ENCODE data around the gene GALNT12. TPM values are rescaled to one million over a fixed set of nuclear protein-coding genes. Genes with fewer than 3 reads are reported as not detected.

Gene GALNT12
- total RNA-seq, 1 donor from 2014 or later, result 1.2 TPM

DNA sequence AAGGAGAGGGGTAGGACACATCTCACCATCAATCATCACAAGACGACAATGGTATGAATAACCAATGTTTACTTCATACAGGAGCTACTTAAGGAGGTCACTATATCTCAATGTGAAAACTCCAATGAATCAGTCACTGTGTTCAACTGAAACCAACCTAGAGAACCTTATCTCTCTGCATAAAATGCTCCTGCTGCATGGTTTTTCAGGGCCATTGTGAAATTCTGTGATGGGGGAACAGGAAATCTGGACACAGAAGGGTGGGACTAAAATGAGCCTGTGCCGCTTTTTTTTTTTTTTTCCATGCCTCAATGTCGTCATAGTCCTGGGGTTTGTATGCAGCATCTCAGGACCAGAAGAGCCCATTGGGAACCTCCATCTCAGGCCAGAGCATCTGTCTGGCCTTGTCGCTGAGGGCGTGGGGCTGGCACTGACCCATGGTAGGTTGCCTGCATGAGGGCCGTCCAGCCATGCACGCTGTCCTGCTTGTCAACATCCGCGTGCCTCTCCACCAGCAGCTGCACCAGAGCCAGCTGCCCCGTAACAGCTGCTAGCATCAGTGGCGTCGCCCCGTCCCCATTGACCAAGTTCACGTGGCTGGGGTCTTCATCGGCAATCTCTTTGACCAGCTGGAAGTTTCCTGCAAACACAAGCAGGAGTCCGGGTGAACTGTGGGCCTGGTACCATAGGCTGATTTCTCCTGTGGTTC, 23.8 kb upstream of the GALNT12 start:
- no peak for DNase-seq (ENCODE audit: low read depth, low spot score)

DNA sequence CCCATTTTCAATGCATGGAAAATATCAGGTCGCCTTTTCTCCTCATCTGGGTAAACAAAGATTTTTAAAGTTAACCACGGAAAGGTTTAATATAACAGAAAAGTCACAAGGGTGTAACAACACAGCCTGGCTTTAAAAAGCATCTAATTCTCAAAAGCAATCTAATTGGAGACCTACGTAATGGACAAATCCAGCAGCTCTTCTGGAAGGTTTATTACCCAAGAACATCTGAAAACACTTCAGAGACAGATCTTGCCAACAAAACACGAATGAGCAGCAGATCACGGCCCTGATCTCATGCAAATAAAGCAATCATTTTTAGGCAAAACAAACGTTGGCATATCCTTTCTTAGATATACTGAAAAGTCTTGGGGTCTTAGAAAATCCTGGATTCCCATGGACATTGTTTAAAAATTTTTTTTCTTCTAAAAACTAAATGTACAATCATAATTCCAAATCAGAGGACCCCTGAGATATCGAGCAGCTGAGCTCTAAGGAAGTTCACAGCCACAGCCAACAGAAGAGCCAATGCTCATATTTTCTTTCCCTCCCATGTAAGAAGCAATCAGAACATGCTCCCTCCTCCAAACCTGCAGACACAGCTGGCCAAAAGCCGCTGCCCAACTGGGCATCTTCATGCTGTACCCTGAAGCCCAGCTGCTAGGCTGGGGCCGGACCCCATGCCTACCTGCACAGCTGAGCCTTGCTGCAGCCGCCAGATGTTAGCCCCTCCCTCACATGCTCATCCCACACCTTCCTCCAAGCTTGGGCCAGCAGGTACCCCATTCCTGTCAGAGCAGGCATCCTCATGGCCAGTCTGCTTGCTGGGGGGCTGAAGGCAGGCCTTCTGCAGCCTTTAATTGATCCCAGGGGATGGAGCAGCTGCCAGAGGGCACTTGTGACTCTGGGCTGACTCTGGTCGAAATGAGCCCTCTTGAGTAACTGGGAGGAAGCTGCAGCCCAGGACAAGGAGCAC, 22.4 kb upstream of the GALNT12 start:
- DNase-seq (ENCODE audit: low read depth, low spot score), result no peak

DNA sequence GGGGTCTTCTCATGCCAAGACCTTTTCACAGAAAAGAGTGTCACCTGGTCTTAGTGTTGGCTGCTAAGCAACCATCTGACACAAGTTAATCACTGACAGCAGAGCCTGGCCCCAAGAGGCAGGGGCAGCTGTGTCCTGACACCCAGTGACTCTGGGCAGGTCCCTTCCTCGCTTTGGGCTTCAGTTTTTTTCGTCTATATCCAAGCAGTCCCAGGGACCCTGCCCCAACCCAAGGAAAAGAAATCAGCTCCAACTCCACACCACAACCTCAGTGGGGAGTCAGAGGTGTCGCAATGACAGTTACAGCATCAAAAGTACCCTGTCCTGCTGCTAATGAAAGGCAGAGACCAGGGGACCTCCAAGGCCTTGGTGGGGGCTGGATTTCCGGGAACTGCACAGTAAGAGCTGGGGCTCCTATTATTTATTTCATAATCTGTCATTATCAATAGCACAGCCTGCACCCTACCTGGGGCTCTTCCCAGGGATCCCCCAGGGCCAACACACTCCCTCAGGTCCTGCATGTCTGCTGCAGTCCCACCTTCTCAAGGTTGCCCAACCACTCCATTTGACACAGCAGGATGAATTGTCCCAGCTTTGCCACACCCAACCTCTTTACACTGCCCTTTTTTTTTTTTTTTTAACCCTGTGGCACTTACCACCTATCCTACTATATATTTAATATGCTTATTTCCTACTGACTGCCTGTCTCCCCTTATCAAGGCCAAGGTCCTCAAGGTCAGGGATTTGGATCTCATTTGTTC, 20.5 kb upstream of the GALNT12 start:
- no peak for DNase-seq (ENCODE audit: low read depth, low spot score)

- DNase-seq (ENCODE audit: low read depth, low spot score), result no peak
Measured at GRCh38 chr9:98787766-98788335, 19.6 kb upstream of the GALNT12 start.

DNA sequence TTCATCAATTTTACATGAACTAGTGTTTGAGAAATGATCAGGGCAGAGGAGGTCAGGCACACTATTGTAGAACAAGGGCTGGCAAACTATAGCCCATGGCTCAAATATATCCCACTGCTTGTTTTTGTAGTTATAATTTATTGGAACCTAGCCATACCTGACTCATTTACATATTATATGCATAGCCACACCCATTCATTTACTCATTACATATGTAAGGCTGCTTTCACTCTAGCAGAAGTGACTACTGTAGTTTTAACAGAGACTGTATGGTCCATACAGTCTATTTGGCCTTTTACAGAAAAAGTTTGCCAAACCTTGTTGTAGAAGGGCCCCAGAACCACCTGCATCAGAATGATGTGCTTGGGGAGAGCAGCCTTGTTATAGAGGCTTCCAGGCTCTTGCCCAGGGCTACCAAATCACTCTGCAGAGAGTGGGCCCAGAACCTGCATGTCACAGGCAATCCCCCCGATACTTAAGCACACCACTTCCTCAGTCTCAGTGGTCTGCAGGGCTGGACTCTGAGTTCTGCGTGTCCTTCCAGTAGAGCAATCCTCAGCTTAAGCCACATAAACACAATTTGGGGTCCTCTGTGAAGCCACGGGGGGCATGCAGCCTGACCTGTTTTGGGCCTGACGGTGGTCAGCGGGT, 17.9 kb upstream of the GALNT12 start:
- no peak for DNase-seq (ENCODE audit: low read depth, low spot score)

- DNase-seq (ENCODE audit: low read depth, low spot score), result no peak
Measured at GRCh38 chr9:98790134-98790841, 17.2 kb upstream of the GALNT12 start.

- DNase-seq (ENCODE audit: low read depth, low spot score), result peak; percentile 29
Measured at GRCh38 chr9:98790842-98791607, 16.4 kb upstream of the GALNT12 start.

GRCh38 chr9:98791608-98792490, 15.6 kb upstream of the GALNT12 start:
- DNase-seq (ENCODE audit: low read depth, low spot score), result no peak

DNA sequence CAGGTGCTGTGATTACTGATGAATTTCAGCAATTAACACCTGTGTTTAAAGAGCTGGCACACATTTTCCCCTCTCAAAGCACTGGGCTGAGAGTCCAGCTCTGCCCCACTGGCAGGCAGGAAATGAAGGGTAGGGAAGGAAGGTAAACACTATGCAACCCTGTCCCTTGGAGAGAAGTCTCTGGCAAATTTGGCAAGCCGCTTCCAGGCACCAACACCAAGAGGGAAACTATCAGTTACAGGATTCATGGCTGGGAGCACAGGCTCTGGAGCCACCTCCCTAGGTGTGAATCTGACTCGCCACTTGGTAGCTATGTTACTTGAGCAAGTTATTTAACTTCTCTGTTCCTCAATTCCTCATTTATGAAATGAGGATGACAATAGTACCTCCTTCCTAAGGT, 14.4 kb upstream of the GALNT12 start:
- DNase-seq (ENCODE audit: low read depth, low spot score), result no peak

DNA sequence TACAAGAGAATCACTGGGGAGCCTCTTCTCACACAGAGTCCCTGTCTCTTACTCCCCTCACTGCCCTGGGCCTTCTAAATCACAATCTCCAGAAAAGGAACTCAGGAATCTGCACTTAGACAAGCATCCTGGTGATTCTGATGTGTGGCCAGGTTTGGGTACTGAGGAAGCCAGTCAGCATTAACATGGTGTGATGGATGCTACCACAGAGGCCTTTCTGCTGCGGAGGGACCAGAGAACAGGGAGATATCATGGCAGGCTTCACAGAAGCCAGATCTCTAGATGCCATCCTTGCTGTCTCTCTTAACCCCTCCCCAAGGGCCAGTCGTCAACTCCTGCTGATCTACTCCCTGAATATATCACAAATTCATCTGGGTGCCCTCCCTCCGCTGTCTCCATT, 12.7 kb upstream of the GALNT12 start:
- DNase-seq (ENCODE audit: low read depth, low spot score), result no peak

GRCh38 chr9:98795295-98795955, 12.0 kb upstream of the GALNT12 start:
- no peak for DNase-seq (ENCODE audit: low read depth, low spot score)

DNA sequence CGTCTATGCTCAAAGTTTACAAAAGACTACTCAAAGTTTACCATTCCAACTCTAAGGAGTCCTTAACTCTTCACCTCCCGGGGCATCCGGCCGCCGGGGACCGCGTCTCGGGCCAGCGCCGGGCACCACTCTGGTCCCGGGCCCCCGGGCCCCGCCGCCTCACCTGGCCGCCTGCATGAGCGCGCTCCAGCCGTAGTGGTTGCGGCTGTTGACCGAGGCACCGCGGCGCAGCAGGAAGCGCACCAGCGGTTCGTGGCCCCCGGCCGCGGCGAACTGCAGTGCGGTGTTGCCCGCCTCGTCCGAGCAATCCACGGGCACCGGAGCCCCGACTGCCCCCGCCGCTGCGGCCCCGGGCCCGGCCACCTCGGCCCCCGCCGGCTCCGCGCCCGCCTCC, 11.5 kb upstream of the GALNT12 start:
- no peak for DNase-seq (ENCODE audit: low read depth, low spot score)

- no peak for DNase-seq (ENCODE audit: low read depth, low spot score)
Measured at GRCh38 chr9:98796364-98797101, 10.9 kb upstream of the GALNT12 start, which contains the start of gene ANKS6. Gene ANKS6 (minus strand): TSS chr9:98796555. CDS start chr9:98796491, 64 bp downstream.

DNA sequence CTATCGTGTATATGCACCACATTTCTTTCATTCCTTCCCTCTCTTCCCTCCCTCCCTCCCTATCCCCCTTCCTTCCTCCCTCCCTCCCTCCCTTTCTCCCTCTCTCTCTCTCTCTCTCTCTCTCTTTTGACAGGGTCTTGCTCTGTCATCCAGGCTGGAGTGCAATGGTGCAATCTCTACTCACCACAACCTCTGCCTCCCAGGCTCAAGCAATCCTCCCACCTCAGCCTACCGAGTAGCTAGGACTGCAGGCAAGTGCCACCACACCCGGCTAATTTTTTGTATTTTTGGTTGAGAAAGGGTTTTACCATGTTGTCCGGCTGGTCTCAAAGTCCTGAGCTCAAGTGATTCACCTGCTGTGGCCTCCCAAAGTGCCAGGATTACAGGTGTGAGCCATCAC, 10.0 kb upstream of the GALNT12 start:
- no peak for DNase-seq (ENCODE audit: low read depth, low spot score)

- no peak for DNase-seq (ENCODE audit: low read depth, low spot score)
Measured at GRCh38 chr9:98798254-98798653, 9.2 kb upstream of the GALNT12 start.

GRCh38 chr9:98801561-98801960, 5.9 kb upstream of the GALNT12 start:
- no peak for DNase-seq (ENCODE audit: low read depth, low spot score)

- DNase-seq (ENCODE audit: low read depth, low spot score), result no peak
Measured at GRCh38 chr9:98801969-98802371, 5.5 kb upstream of the GALNT12 start.
